ENCODE data around the gene BICD2.

GRCh38 chr9:92720807-92721535 lies 43.7 kb downstream of the BICD2 start:
- TF ChIP-seq CTCF (IDR thresholded peaks at IDR 0.05) (no peak), ZFX (IDR thresholded peaks at IDR 0.05; ENCODE audit: borderline replicate concordance) (no peak)

Measured in 22Rv1 (cell line).